OCI-LY7 (cell line): Measurements from ENCODE around the gene NPEPPS.

ENCODE experiments used
- CTCF ChIP-seq: fragments of 200-600 bp; sonication (generic); conservative IDR thresholded peaks from 2 replicates; pipeline ENCODE4 v1.5.1; 2014; ENCODE audit warnings: mild to moderate bottlenecking, antibody characterized with exemption, low read length, moderate library complexity, mixed read lengths
- EZH2phosphoT487 ChIP-seq: fragments of 200-600 bp; sonication (generic); IDR thresholded peaks from 2 replicates; pipeline ENCODE4 v1.6.1; 2018; ENCODE audit warnings: low read depth, borderline replicate concordance, mild to moderate bottlenecking, mixed run types, antibody characterized with exemption, low read length, moderate library complexity, mixed read lengths

- TF ChIP-seq CTCF = no peak
- TF ChIP-seq EZH2phosphoT487 = no peak
Measured at GRCh38 chr17:47670064-47670463, 139.2 kb downstream of the NPEPPS start.
